ENCODE measurements around the gene PLPP3. TPM values are rescaled to one million over a fixed set of nuclear protein-coding genes. Genes with fewer than 3 reads are reported as not detected.

The PLPP3 gene
- 236 TPM for total RNA-seq

- DNase-seq (ENCODE audit: extremely low spot score in 2 of 2) = peak in 1 of 2 donors; percentile 96
- Histone ChIP-seq H3K9me3 (no peaks in the 10 kb centered on the region), H3K4me1 (peaks cover 20% of the 10 kb centered on the region), H3K4me3 (peak within 1 kb of the TSS; percentile 79 to 90), H3K27me3 (no peaks in the 10 kb centered on the region), H3K36me3 (no peaks in the 10 kb centered on the region), H3K27ac (peak within 1 kb of the TSS; percentile 97)
- intact Hi-C loops (cut with DNase I) = loop anchor here (2.0 to 10.0 kb wide), 3 partner anchors 124 to 1200 kb away; no protein-coding TSS in a partner anchor
- TF ChIP-seq POLR2AphosphoS5 (IDR thresholded peaks at IDR 0.05; ENCODE audit: insufficient read depth in 1 of 2, low read depth in 1 of 2) (peak; percentile 84 to 95), CTCF (IDR thresholded peaks at IDR 0.05) (peak; percentile 1 to 47 (median 13)), POLR2A (IDR thresholded peaks at IDR 0.05) (peak in 1 of 2 donors; percentile 94)
Measured at GRCh38 chr1:56578963-56579875, at the start of gene PLPP3. Gene PLPP3, minus strand, starts transcription at chr1:56579563. Its CDS starts 547 bp downstream, at chr1:56579016.

DNA sequence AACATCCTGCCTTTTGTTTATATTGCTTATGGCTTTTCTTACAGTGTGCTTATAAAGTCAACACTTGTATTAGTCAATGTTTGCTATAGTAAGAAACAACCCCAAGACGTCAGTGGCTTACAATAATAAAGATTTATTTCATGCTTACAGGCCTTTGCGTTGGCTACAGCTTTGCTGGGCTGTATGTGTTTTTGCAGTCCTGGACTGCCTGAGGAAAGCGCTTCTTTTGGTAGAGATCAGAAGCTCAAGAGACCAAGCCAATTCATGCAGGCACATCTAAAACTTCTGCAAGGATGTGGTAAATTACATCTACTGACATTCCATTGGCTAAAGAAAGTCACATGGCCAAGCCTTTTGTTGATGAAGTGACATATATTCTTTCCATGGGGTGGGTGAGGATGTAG is 48.3 kb upstream of the PLPP3 start:
- Histone ChIP-seq H3K4me1 (no peaks in the 10 kb centered on the region), H3K9me3 (no peaks in the 10 kb centered on the region), H3K36me3 (no peaks in the 10 kb centered on the region), H3K27me3 (no peaks in the 10 kb centered on the region), H3K4me3 (no peak overlapping the region), H3K27ac (no peak overlapping the region)
- no peak for DNase-seq (ENCODE audit: extremely low spot score in 2 of 2)
- no peak for TF ChIP-seq CTCF (IDR thresholded peaks at IDR 0.05)
- TF ChIP-seq POLR2AphosphoS5 (IDR thresholded peaks at IDR 0.05; ENCODE audit: insufficient read depth in 1 of 2, low read depth in 1 of 2) = no peak
- no peak for TF ChIP-seq POLR2A (IDR thresholded peaks at IDR 0.05)
- intact Hi-C loops (cut with DNase I) = no loop called here

DNA sequence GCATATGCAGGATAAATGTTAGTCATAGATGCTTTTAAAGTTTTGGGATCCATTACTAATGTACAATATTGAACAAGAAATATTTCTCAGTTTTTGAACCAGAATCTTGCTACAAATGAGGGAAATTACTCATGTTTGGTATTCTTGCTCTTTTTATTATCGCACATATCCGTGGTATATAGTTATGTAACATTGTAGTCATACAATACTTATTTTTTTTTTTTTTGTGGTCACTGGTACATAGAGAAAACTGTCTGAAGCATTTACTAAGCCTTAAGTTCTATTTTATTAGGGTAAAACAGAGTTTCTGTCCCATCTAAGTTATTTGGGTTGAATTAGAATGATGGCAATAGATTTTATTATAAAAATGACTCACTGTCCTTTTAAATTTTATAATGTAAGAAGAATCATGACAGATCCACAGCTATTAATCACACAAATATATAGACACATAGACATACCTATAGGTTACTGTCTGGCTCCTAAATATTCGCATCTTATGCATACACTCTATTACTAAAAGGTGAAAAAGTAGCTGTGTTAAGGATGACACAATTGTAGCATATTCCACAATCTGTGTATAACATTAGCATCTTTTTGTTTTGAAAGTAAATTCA is 47.8 kb upstream of the PLPP3 start:
- H3K4me3 ChIP-seq = no peak overlapping the region
- H3K36me3 ChIP-seq = no peaks in the 10 kb centered on the region
- H3K4me1 ChIP-seq = no peaks in the 10 kb centered on the region
- H3K27me3 ChIP-seq = no peaks in the 10 kb centered on the region
- intact Hi-C loops (cut with DNase I) = no loop called here
- no peak overlapping the region for H3K27ac ChIP-seq
- TF ChIP-seq POLR2AphosphoS5 (IDR thresholded peaks at IDR 0.05; ENCODE audit: insufficient read depth in 1 of 2, low read depth in 1 of 2) (no peak), POLR2A (IDR thresholded peaks at IDR 0.05) (no peak), CTCF (IDR thresholded peaks at IDR 0.05) (no peak)
- H3K9me3 ChIP-seq = no peaks in the 10 kb centered on the region
- DNase-seq (ENCODE audit: extremely low spot score in 2 of 2) = no peak

DNA sequence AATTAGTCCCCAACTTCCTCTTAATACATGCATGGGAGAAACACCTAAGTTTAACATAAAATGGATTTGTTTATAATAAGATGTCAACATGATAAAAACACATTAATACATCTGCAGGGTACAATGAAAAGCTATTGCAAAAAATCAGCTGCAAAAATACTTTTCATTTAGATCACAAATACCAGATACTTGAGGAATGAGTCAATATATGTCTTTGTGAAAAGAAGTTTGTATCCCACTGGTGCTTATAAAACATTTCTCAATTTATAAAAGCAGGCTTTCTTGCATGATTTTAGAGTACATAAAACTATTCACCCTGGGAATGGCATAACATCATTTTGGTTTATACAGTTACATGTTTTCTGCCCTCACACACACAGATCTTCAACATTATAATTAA is 47.2 kb upstream of the PLPP3 start:
- H3K4me1 ChIP-seq = no peaks in the 10 kb centered on the region
- no peak overlapping the region for H3K27ac ChIP-seq
- no peaks in the 10 kb centered on the region for H3K27me3 ChIP-seq
- TF ChIP-seq POLR2A (IDR thresholded peaks at IDR 0.05) = no peak
- TF ChIP-seq POLR2AphosphoS5 (IDR thresholded peaks at IDR 0.05; ENCODE audit: insufficient read depth in 1 of 2, low read depth in 1 of 2) = no peak
- no peak for TF ChIP-seq CTCF (IDR thresholded peaks at IDR 0.05)
- intact Hi-C loops (cut with DNase I) = no loop called here
- H3K4me3 ChIP-seq = no peak overlapping the region
- no peaks in the 10 kb centered on the region for H3K36me3 ChIP-seq
- DNase-seq (ENCODE audit: extremely low spot score in 2 of 2) = no peak
- no peaks in the 10 kb centered on the region for H3K9me3 ChIP-seq
